Peyer's patch (tissue), 4 donors: ENCODE measurements around the gene PADI2.

Experiments used
- CTCF ChIP-seq, 6 experiments: fragments of 450-650 bp in 4 of 6; fragments of 200-600 bp in 2 of 6; sonication (generic) in 1 of 6; IDR thresholded peaks; one replicate each; pipeline ENCODE4 v1.5.1; 2017 to 2019; ENCODE audit warnings: antibody characterized with exemption in 6 of 6, mild to moderate bottlenecking in 3 of 6, moderate library complexity in 1 of 6
- POLR2A ChIP-seq, 2 donors: fragments of 450-650 bp; IDR thresholded peaks; one replicate each; pipeline ENCODE4 v1.5.1; 2017; ENCODE audit warnings: antibody characterized with exemption in 2 of 2, mild to moderate bottlenecking in 2 of 2, moderate library complexity in 2 of 2

GRCh38 chr1:17167786-17168090, 48.5 kb upstream of the PADI2 start:
- TF ChIP-seq POLR2A (IDR thresholded peaks at IDR 0.05) (no peak), CTCF (IDR thresholded peaks at IDR 0.05) (no peak)
